GM12874 (cell line): ENCODE results near the gene MOB1B.

ENCODE experiments used
- TF ChIP-seq, protein P1 (sequence below): IDR thresholded peaks from 2 replicates; pipeline ENCODE4 v1.5.1; 2011; ENCODE audit warnings: low read depth, mild to moderate bottlenecking, control low read depth, low read length, moderate library complexity; ENCODE audit not compliant: insufficient read depth

MOB1B gene

DNA sequence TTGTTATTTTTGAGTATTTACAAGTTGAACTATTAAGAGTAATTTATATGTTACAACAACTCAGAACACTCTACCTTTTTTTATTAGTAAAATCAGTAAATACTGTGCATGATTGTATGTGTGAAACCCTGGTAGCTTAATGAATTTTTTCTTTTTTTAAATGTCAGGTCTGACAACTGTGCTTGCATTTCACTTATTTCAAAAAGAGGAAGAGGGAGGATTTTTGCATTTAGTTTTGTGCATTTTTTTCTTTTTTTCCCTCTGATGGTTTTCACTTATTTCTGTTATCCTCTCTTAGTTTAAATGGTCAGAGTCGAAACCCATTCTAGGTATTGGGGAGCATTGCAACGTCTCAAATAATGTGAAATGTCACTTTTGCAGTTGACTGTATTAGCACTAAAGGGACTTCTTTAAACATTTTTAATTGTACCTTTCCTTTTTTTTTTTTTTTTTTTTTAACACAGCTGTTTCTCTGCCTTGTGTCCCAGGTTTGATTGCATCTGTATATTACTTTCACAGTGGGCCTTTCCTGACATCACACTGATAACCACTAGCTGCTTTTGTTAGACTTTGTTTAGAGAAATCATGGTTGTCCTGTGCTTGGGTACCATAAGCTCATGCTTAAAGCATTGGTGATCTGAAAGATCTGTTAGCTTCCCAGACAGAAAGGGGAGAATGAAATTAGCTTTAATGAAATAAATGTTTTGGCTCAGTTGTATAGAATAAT, 28.5 kb downstream of the MOB1B start:
- TF ChIP-seq, protein P1, sequence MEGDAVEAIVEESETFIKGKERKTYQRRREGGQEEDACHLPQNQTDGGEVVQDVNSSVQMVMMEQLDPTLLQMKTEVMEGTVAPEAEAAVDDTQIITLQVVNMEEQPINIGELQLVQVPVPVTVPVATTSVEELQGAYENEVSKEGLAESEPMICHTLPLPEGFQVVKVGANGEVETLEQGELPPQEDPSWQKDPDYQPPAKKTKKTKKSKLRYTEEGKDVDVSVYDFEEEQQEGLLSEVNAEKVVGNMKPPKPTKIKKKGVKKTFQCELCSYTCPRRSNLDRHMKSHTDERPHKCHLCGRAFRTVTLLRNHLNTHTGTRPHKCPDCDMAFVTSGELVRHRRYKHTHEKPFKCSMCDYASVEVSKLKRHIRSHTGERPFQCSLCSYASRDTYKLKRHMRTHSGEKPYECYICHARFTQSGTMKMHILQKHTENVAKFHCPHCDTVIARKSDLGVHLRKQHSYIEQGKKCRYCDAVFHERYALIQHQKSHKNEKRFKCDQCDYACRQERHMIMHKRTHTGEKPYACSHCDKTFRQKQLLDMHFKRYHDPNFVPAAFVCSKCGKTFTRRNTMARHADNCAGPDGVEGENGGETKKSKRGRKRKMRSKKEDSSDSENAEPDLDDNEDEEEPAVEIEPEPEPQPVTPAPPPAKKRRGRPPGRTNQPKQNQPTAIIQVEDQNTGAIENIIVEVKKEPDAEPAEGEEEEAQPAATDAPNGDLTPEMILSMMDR: no peak

DNA sequence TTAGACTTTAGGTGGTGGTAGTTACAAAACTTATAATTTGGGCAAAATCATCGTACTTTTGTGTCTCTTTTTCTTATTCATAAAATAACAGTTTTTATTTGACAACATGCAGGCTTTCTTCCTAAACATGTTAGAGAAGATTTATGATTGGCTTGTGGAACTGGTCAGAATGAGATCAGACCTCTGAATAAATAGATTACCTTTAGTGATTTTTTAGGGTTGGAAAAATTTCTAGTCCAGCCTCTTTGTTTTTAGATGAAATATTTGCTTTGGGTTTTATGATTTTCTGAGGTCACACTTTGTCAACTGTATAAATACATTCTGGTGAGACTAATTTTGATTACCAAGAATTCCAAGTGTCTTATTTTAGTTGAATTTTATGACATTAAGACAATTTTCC, 29.2 kb downstream of the MOB1B start:
- TF ChIP-seq, protein P1: no peak

DNA sequence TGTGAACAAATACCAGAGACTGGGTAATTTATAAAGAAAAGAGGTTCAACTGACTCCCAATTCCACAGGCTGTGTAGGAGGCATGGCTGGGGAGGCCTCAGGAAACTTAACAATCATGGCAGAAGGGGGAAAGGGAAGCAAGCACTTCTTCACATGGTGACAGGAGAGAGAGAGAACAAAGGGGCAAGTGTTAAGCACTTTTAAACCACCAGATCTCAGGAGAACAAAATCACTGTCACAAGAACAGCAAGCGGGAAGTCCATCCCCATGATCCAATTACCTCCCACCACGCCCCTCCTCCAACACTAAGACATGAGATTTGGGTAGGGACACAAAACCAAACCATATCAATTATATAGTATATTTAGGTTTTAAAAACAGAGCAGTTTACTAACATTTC, 30.8 kb downstream of the MOB1B start:
- TF ChIP-seq, protein P1: no peak

DNA sequence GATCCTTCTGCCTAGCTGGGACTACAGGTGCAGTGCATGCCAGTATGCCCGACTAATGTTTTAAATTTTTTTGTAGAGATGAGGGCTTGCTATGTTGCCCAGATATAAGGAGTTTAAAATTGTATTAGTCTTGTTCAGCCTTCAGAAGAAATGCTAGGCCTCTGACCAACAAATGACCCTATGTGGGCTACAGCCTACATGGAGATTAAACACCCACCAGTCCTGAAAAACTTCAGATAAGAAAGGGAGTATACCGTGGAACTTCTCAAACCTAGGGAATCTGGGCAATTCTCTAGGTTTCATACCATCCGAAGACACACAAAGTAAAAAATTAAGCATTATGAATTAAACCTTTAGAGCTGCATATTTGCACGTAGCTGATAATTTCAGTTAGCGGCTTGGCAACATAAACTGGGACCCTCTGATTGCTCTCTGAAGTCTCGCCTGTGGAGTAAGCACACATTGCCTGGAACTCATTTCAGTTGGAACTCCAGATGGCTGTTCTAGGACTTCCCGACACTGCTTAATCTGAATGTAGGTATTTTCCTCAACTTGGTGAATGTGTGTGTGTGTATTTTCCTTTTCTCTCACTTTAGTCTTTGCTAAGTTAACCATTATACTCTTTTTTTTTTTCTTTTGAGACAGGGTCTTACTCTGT, 33.0 kb downstream of the MOB1B start:
- TF ChIP-seq, protein P1: no peak

DNA sequence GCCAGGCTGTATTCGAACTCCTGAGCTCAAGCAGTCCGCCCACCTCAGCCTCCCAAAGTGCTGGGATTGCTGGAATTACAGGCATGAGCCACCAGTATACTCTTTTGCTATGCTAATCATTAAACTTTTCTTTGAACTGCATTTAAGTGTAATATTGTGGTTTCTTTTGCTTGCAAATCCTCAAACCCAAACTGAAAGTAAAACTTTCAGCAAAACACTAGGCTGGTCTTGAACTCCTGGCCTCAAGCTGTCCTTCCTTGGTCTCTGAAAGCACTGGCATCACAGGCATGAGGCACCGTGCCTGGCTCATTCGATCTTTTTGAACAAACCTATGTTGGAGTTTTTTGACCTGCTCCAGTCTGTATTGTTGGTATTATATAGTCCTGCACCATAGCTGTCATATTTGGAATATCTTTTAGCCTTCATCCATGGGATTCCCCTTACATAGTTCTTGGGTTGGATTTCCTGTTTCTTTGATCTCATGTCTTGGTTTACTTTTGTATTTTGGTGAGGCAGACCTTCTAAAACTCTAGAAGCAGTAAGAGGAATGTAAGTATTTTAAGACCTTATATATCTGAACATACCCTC, 34.1 kb downstream of the MOB1B start:
- TF ChIP-seq, protein P1: no peak

DNA sequence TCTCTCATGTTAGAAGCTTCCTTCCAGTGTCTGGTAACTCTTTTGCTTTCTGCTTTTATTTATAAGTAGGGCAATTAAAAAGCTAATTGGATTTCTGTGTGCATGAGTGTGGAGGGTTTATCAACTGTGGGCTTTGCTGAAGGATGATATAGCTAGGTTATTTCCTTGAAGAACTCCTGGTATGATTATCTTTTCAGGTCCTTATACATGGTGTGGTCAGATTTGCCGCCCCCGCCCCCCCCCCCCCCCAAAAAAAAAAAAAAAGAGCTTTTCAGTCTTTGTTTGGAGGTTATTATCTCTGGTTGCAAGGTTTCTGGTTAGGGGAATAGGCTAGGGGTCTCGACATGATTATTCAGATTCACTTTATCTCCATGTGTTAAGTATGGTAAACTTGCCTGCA, 35.9 kb downstream of the MOB1B start:
- TF ChIP-seq, protein P1: no peak

DNA sequence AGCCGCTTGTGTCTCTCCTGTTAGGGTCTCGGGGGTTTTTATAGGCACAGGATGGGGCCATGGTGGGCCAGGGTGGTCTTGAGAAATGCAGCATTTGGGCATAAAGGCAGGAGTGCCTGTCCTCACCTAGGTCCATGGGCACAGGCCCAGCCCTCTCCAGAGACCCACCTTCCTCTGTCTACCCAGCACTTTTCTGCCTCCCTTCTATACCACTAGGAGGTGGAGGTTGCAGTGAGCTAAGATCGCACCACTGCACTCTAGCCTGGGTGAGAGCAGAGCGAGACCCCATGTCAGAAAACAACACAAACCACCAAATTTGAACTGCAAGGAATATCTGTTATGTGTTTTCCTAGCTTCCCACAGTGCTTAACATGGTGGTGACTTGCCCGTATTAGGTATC, 38.0 kb downstream of the MOB1B start:
- TF ChIP-seq, protein P1: no peak
